Measurements from ENCODE around the gene ATAD3B.
"Not testable (repeated sequence)": the region's sequence is repeated elsewhere in the genome, so short reads cannot be mapped to it uniquely, and the experiment has no call there.

Gene ATAD3B

DNA sequence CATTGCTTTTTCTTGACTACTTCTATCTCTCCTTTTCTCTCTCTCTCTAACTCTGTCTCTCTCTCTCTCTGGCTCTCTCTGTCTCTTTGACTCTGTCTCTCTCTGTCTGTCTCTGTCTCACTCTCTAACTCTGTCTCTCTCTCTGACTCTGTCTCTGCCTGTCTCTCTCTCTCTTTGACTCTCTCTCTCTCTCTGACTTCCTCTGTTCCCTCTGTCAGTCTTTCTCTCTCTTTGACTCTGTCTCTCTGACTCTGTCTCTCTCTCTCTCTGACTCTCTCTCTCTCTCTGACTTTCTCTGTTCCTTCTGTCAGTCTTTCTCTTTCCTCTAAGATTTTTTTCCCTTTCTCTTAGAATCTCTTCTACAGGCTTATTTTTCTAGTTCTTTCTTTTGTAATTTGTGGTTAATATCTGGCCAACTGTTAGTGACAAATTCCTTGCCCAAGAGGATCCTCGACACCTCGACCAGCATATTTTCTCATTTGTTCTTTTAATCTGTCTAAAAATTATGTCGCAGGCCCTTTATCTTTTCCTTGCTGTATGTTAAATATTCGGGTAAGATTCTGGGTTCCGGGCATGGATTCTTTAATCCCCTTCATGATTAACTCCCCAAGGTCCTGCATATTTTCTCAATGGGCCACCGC lies 22.3 kb upstream of the ATAD3B start, which contains the start of gene ATAD3C:
TSS of gene ATAD3C (plus strand) at position 591 of the 641 bp plus-strand sequence. CDS start 995 bp downstream, outside the sequence.
- in situ Hi-C loops (cut with HindIII; ENCODE audit: low pct_unique_long_range_greater_than_20kb, low sequenced_read_pairs), result no loop called here
- no peak for TF ChIP-seq JUND (IDR thresholded peaks at IDR 0.05; ENCODE audit: low read depth)
- DNase-seq (ENCODE audit: low read depth in 1 of 2, low spot score in 1 of 2), result no peak

DNA sequence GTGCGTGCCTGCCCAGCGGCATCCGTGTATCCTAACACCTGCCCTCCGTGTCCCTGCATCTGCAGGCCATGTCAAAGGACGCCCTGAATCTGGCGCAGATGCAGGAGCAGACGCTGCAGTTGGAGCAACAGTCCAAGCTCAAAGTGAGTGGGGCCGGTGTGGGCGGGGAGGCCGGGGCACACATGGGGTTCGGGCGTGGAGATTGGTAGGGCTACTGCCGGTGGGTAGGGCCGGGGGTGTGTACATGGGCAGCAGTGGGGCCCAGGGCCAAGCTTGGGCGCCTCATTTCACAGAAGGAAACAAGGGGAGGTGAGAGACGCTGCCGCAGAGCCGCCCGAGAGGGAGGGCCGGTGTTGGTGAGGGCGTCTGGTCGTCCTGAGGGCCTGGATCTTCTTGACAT lies 20.9 kb upstream of the ATAD3B start:
- in situ Hi-C loops (cut with HindIII; ENCODE audit: low pct_unique_long_range_greater_than_20kb, low sequenced_read_pairs); DNase-seq (ENCODE audit: low read depth in 1 of 2, low spot score in 1 of 2): not testable (repeated sequence)

DNA sequence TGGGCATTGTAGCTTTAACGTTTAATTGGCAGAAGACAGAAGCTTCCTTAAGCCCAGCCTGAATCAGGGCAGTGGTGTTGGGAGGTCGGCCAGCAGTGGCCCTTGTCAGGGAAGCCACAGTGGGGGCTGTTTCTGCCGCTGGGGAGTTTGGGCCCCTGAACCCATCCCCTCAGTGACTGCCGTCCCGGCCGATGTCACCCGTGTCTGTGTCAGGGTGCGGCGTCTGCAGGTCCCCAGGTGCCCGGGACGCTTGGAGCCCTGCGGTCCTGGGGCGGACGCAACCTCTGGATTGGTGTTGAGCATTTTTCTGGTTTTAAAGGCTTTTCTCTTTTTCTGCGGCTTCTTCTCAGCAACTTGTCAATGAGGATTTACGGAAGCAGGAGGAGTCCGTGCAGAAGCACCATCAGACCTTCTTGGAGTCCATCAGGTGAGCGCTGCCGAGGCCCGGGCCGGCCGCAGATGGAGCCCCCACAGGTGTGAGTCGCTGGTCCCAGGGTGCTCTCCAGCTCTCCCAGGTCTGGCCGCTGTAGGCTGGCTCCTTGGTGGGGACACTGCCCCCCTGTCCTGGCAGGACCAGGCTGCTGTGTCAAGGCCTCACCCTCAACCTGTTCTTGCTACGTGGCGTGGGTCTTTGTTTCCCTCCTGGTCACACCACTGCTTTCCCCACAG lies 19.7 kb upstream of the ATAD3B start:
- no peak for TF ChIP-seq JUND (IDR thresholded peaks at IDR 0.05; ENCODE audit: low read depth)
- no peak for DNase-seq (ENCODE audit: low read depth in 1 of 2, low spot score in 1 of 2)
- in situ Hi-C loops (cut with HindIII; ENCODE audit: low pct_unique_long_range_greater_than_20kb, low sequenced_read_pairs), result no loop called here

DNA sequence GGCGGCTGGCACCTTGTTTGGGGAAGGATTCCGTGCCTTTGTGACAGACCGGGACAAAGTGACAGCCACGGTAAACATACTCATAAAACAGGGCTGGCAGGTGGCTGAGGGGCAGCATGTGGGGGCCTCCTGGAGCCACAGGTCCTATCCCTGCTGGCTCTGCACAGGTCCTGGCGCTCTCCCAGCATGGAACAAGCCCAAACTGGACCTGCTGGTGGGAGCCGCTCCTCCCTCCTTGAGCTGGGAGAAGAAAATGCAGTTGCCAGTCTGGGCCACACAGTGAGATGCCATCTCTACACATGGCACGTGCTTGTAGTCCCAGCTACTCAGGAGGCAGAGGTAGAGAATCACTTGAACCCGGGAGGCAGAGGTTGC lies 19.2 kb upstream of the ATAD3B start:
- in situ Hi-C loops (cut with HindIII; ENCODE audit: low pct_unique_long_range_greater_than_20kb, low sequenced_read_pairs), result not testable (repeated sequence)
- DNase-seq (ENCODE audit: low read depth in 1 of 2, low spot score in 1 of 2), result peak in 1 of 2 experiments; percentile 41

DNA sequence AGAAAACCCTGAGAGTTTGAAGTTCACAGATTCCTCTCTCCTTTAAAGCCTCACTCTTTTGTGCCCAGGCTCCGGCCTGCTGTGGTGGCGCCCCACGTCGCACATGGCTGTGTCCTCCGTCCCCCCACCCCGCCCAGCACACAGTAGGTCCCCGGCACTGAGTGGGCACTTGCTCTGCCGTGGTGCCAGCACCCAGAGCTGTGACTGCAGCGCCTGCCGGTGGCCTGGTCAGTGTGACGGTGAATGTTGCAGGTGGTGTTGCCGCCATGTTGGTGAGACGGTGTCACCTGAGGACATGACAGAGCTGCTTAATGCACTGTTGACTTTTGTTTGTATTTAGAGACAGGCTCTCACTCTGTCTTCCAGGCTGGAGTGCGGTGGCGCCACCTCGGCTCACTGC lies 18.7 kb upstream of the ATAD3B start:
- in situ Hi-C loops (cut with HindIII; ENCODE audit: low pct_unique_long_range_greater_than_20kb, low sequenced_read_pairs), result no loop called here
- TF ChIP-seq JUND (IDR thresholded peaks at IDR 0.05; ENCODE audit: low read depth), result no peak
- no peak for DNase-seq (ENCODE audit: low read depth in 1 of 2, low spot score in 1 of 2)

DNA sequence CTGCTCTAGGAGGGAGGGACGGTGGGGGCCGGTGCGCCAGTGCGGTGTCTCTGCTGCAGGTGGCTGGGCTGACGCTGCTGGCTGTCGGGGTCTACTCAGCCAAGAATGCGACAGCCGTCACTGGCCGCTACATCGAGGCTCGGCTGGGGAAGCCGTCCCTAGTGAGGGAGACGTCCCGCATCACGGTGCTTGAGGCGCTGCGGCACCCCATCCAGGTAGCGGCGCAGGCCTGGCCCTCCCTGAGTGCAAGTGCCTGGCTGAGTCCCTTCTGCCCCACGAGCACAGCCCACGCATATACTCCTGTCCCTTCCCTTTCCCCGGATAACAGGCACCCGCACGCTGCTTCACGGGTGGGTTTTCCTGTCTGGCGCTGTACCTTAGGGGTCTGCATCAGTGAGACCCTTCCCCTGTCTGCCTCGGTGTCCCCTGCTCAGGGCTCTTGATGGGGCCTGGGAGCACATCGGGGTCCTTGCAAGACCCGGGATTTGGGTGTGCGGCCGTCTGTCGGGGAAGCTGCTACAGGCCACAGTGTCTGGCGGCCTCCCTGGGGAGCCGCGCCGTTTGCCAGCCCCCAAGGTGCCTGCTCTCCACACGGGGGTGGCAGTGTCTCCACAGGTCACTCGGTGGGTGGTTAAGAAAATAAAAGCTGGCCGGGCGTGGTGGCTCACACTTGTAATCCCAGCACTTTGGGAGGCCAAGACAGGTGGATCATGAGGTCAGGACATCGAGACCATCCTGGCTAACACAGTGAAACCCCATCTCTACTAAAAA lies 17.1 kb upstream of the ATAD3B start:
- in situ Hi-C loops (cut with HindIII; ENCODE audit: low pct_unique_long_range_greater_than_20kb, low sequenced_read_pairs); DNase-seq (ENCODE audit: low read depth in 1 of 2, low spot score in 1 of 2): not testable (repeated sequence)

DNA sequence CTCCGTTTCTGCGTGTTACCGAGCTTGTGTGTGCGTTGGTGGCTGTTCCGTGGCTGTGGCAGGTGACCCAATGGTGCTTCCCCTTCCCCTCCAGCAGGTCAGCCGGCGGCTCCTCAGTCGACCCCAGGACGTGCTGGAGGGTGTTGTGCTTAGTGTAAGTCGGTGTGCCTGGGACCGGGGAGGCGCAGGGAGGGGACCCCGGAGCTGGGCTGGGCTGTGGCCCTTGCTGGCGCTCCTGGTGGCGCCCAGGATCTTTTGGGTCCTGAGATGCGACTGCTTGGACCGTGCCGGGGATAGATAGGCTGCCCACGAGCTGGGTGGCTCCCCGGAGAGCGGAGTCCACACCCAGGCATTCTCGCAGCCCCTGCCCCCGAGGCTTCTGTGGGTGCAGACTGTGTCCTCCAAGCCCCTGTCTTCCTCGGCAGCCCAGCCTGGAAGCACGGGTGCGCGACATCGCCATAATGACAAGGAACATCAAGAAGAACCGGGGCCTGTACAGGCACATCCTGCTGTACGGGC lies 16.1 kb upstream of the ATAD3B start:
- DNase-seq (ENCODE audit: low read depth in 1 of 2, low spot score in 1 of 2), result no peak
- TF ChIP-seq JUND (IDR thresholded peaks at IDR 0.05; ENCODE audit: low read depth), result no peak
- in situ Hi-C loops (cut with HindIII; ENCODE audit: low pct_unique_long_range_greater_than_20kb, low sequenced_read_pairs), result no loop called here

DNA sequence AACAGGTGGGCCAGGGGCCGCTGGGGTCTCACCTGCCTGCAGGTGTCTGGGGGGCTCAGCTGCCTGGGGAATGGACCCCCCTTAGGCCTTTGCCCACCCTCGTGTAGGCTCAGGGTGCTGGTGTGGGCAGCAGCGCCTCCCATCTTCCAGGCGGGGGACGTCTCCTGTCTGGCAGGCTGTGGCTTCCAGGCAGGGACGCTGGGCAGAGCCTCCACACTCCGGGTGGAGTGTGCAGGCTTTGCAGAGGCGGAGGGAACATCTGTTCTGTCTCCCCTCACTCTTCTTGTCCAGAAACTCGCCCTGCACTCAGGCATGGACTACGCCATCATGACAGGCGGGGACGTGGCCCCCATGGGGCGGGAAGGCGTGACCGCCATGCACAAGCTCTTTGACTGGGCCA lies 15.6 kb upstream of the ATAD3B start:
- in situ Hi-C loops (cut with HindIII; ENCODE audit: low pct_unique_long_range_greater_than_20kb, low sequenced_read_pairs); DNase-seq (ENCODE audit: low read depth in 1 of 2, low spot score in 1 of 2): not testable (repeated sequence)

DNA sequence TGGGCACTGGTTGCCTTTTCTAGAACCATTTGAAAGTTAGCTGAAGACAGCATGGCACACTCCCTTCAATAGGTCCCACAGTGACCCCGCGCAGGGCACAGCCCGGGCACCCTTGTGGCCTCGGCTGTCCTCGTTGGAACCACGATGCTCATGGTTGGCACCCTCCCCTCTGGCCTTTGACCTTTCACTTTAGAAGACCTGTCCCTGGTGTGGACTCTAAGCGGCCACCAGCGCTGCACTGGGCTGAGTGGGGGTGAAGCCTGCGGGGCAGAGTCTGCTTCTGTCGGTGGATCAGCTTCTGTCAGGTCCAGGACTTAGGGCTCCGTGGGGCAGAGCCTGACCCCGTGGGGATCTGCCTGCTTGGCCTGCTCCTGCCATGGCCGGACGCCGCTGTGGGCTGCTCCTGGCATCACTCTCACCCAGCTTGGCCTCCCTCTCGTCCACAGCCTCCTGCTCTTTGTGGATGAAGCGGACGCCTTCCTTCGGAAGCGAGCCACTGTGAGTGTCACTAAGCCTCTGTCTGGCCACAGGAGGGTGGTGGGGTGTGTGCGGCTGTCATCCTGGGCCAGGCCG lies 14.8 kb upstream of the ATAD3B start:
- DNase-seq (ENCODE audit: low read depth in 1 of 2, low spot score in 1 of 2); in situ Hi-C loops (cut with HindIII; ENCODE audit: low pct_unique_long_range_greater_than_20kb, low sequenced_read_pairs): not testable (repeated sequence)

DNA sequence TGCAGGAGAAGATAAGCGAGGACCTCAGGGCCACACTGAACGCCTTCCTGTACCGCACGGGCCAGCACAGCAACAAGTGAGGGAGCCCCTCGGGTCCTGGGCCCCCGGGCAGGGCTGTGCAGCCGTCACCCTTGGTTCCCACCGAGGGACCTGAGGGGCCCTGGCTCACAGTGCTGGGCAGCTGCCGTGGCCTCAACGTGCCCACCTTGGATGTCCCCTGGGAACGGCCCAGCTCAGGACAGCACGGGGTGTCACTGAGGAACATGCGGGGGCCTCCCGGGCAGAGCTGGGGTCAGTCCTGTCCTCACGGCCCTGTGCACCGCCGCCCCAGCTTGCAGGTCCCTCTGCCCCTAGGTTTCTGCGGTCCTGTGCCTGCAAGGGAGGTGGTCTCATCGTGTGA lies 12.4 kb upstream of the ATAD3B start:
- DNase-seq (ENCODE audit: low read depth in 1 of 2, low spot score in 1 of 2); in situ Hi-C loops (cut with HindIII; ENCODE audit: low pct_unique_long_range_greater_than_20kb, low sequenced_read_pairs): not testable (repeated sequence)

DNA sequence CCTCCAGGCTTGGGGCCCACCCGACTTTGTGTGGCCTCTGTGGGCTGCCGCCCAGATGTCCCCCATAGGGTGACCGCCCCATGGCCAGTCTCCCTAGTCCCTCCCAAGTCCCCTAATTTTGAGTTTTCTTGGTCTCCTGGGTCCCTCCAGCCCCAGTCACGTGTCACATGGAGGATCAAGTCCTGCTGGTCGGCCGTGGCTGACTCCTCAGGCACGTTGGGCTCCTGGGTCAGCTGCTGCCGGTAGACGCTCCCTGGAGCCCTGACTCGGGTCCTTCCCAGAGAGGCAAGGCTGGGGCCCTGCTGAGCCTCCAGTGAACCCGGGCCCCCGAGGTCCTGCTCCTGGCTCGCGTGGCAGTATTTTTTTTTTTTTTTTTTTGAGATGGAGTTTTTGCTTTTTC lies 11.9 kb upstream of the ATAD3B start:
- in situ Hi-C loops (cut with HindIII; ENCODE audit: low pct_unique_long_range_greater_than_20kb, low sequenced_read_pairs); DNase-seq (ENCODE audit: low read depth in 1 of 2, low spot score in 1 of 2): not testable (repeated sequence)

DNA sequence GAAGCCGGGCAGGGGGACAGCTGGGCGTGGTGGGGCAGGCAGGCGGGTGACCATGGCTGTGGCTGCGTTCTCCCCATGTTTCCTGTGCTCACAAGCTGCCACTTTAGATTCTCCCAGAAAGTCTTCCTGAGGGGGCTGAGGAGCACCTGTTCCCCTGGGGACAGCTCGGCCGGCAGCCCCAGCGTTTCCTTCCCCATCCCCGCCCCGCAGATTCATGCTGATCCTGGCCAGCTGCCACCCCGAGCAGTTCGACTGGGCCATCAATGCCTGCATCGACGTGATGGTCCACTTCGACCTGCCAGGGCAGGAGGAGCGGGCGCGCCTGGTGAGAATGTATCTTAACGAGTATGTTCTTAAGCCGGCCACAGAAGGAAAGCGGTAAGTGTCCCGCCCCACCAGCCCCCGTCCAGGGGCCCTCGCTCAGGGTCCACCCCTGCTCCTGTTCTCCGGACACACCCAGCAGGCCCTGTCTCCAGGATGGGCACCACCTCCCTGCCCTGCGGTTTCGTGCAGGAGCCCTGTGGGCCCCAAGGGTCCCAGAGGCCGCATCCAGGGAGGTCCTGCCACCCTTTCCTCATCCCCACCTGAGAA lies 10.9 kb upstream of the ATAD3B start:
- no peak for TF ChIP-seq JUND (IDR thresholded peaks at IDR 0.05; ENCODE audit: low read depth)
- no peak for DNase-seq (ENCODE audit: low read depth in 1 of 2, low spot score in 1 of 2)
- in situ Hi-C loops (cut with HindIII; ENCODE audit: low pct_unique_long_range_greater_than_20kb, low sequenced_read_pairs), result no loop called here

Data from T47D (cell line).